OCI-LY7 (cell line): Measurements from ENCODE around the gene MYBPHL. TPM values are rescaled to one million over a fixed set of nuclear protein-coding genes. Genes with fewer than 3 reads are reported as not detected.

ENCODE experiments used
- BruUV-seq: library from RNA; stranded (reverse); fragments of 400-500 nt; replicated peaks from 2 replicates; lab custom pipeline; 2021; lab: Mats Ljungman, UMichigan
- CTCF ChIA-PET: fragments of 300-600 bp; sonication (Branson Sonifier 250); formaldehyde crosslinking; loops from one replicate; lab custom pipeline; 2022; ENCODE audit warnings: antibody characterized with exemption; ENCODE audit not compliant: unreplicated experiment; lab: Charles Lee
- POLR2A ChIA-PET: fragments of 300-600 bp; sonication (Branson Sonifier 250); formaldehyde crosslinking; loops from one replicate; lab custom pipeline; 2022; ENCODE audit warnings: antibody characterized with exemption; lab: Charles Lee
- DNase-seq: peaks from one replicate; pipeline ENCODE4 v3.0.0-alpha.2; 2015; ENCODE audit warnings: low spot score
- H2AFZ ChIP-seq: fragments of 200-600 bp; sonication (generic), shearing (Covaris generic); 2 replicates; pipeline ENCODE4 v1.6.1; 2014; ENCODE audit warnings: mild to moderate bottlenecking, antibody characterized with exemption, low read length, moderate library complexity
- H3K27ac ChIP-seq: fragments of 200-600 bp; sonication (generic); 2 replicates; pipeline ENCODE4 v1.5.1; 2014; ENCODE audit warnings: mixed run types, low read depth, mild to moderate bottlenecking, moderate library complexity, low read length, inconsistent platforms; ENCODE audit not compliant: poor library complexity, severe bottlenecking
- H3K36me3 ChIP-seq: fragments of 200-600 bp; sonication (generic); 2 replicates; pipeline ENCODE4 v1.6.1; 2014; ENCODE audit warnings: mild to moderate bottlenecking, antibody characterized with exemption, low read length, moderate library complexity, mixed read lengths; ENCODE audit not compliant: insufficient read depth
- H3K4me1 ChIP-seq: fragments of 200-600 bp; sonication (generic); 2 replicates; pipeline ENCODE4 v1.5.1; 2014; ENCODE audit warnings: mild to moderate bottlenecking, low read length; ENCODE audit not compliant: insufficient read depth, poor library complexity, severe bottlenecking
- H3K4me2 ChIP-seq: fragments of 200-600 bp; sonication (generic); 2 replicates; pipeline ENCODE4 v1.6.1; 2014; ENCODE audit warnings: mild to moderate bottlenecking, low read length
- H3K4me3 ChIP-seq: fragments of 200-600 bp; sonication (generic); 2 replicates; pipeline ENCODE4 v1.5.1; 2014; ENCODE audit warnings: mild to moderate bottlenecking, low read depth, low read length; ENCODE audit not compliant: poor library complexity, severe bottlenecking
- H3K79me2 ChIP-seq: fragments of 200-600 bp; sonication (generic); 2 replicates; pipeline ENCODE4 v1.6.1; 2016; ENCODE audit warnings: low read depth, mild to moderate bottlenecking, low read length, moderate library complexity, mixed read lengths; ENCODE audit not compliant: insufficient read depth
- H3K9me2 ChIP-seq: fragments of 200-600 bp; sonication (generic); 2 replicates; pipeline ENCODE4 v1.6.1; 2016; ENCODE audit warnings: mild to moderate bottlenecking, low read length, mixed read lengths; ENCODE audit not compliant: insufficient read depth
- H3K9me3 ChIP-seq: fragments of 200-600 bp; sonication (generic); 2 replicates; pipeline ENCODE4 v1.6.1; 2014; ENCODE audit warnings: mild to moderate bottlenecking, mixed run types, low read length, mixed read lengths
- H4K20me1 ChIP-seq: fragments of 200-600 bp; sonication (generic); 2 replicates; pipeline ENCODE4 v1.6.1; 2014; ENCODE audit warnings: mild to moderate bottlenecking, antibody characterized with exemption, low read length, moderate library complexity, mixed read lengths; ENCODE audit not compliant: insufficient read depth
- CTCF ChIP-seq: fragments of 200-600 bp; sonication (generic); conservative IDR thresholded peaks from 2 replicates; pipeline ENCODE4 v1.5.1; 2014; ENCODE audit warnings: mild to moderate bottlenecking, antibody characterized with exemption, low read length, moderate library complexity, mixed read lengths
- EZH2phosphoT487 ChIP-seq: fragments of 200-600 bp; sonication (generic); IDR thresholded peaks from 2 replicates; pipeline ENCODE4 v1.6.1; 2018; ENCODE audit warnings: low read depth, borderline replicate concordance, mild to moderate bottlenecking, mixed run types, antibody characterized with exemption, low read length, moderate library complexity, mixed read lengths
- intact Hi-C: fragments of 100-400 bp; cut with micrococcal nuclease; formaldehyde crosslinking; loops from one replicate; pipeline ENCODE4 v1.10.0; 2022; ENCODE audit not compliant: unreplicated experiment
- total RNA-seq, 2 experiments: library from RNA; depleted of rRNA in 1 of 2; stranded (reverse); fragments of >200 nt in 1 of 2; shearing (Covaris generic) in 1 of 2; gene quantifications; 2 replicates each; pipeline ENCODE4 v1.2.3, GENCODE V29; 2014 to 2022

The MYBPHL gene
- total RNA-seq, 2 experiments from 2014 or later, result 0.16 TPM; not detected in 1

DNA sequence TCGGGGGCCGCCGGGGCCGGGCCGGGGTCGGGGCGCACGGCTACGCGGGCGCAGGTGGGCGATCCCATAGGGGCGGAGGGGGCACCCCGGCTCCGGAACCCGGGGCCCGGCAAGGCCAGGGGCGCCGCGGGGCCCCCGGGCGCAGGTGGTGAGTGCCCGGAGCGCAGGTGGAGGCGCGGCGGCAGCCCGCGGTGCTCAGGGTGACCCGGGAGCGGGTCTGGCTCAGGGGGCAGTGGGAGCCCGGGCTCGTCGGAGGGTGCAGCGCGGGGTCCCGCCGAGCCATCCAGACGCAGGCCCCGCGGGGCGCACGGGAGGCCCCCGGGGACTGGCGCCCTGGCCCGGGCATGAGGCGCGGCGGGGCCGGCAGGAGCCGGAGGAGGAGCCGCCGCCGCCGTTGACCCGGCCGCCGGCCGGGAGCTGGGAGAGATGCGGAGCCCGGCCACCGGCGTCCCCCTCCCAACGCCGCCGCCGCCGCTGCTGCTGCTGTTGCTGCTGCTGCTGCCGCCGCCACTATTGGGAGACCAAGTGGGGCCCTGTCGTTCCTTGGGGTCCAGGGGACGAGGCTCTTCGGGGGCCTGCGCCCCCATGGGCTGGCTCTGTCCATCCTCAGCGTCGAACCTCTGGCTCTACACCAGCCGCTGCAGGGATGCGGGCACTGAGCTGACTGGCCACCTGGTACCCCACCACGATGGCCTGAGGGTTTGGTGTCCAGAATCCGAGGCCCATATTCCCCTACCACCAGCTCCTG lies 57.0 kb downstream of the MYBPHL start:
- Histone ChIP-seq H3K27ac (no peak overlapping the region), H4K20me1 (no peaks in the 10 kb centered on the region), H3K9me2 (no peaks in the 10 kb centered on the region), H3K4me2 (peak overlapping the region; percentile 65), H3K4me3 (peak overlapping the region; percentile 72), H3K4me1 (peaks cover 29% of the 10 kb centered on the region), H2AFZ (no peak overlapping the region), H3K9me3 (no peaks in the 10 kb centered on the region), H3K79me2 (no peaks in the 10 kb centered on the region), H3K36me3 (no peaks in the 10 kb centered on the region)
- CTCF ChIA-PET, result interaction anchor here (0.5 kb wide), 1 partner anchor 234 kb away, joined by 6 read pairs; no protein-coding TSS in a partner anchor
- TF ChIP-seq EZH2phosphoT487, result no peak
- TF ChIP-seq CTCF, result no peak
- BruUV-seq, result no TSS peak
- intact Hi-C loops, result loop anchor here (1.0 kb wide), 2 partner anchors 9 to 234 kb away; no protein-coding TSS in a partner anchor
- no peak for DNase-seq
- POLR2A ChIA-PET, result interaction anchor here (0.9 kb wide), 1 partner anchor 33 kb away, joined by 3 read pairs; the partner anchor contains the start of gene PSRC1

DNA sequence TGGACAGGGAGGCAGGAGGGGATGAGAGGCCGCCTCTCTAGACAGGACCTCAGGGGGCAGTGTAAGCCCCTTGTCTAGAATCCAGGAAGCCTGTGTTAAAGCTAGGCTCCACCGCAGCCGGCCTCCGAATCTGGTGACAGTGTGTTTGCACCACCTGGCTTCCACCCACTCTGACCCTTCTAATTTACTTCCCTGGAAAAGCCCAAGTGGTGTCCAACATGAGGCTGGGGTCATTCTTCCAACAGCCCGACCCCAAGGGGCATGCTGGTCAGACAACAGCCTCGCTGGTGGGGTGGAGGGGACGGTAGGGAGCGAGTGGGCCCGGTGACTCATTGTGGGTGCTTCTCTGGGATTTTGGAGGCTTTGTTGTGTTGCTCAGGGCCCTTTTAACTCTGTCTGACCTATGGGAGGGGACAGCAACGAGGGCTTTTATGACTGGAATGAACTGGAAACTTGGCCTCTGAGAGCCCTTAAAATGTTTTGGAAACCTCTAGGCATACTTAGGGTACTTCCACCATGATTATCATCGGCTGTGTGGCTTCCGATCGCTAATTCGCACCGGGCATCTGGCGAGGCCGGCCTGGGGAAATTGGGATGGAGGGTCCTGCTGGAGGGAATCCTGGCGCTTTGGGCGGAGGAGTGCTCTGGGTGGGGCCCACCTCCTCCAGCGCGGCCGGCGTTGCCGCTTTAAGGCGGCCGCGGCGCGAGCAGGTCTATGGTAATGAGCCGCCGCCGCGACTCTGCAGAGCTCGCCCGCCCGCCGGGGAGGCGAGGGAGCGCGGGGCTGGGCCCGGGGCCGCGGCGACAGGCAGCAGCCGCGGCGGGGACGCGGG lies 57.8 kb downstream of the MYBPHL start, which contains the start of gene CELSR2:
Gene CELSR2 (plus strand): TSS at position 743 of the 833 bp plus-strand sequence. CDS start 541 bp downstream, outside the sequence.
- CTCF ChIA-PET, result no interaction called here
- no peaks in the 10 kb centered on the region for H4K20me1 ChIP-seq
- no peaks in the 10 kb centered on the region for H3K36me3 ChIP-seq
- intact Hi-C loops, result loop anchor here (1.0 kb wide), 2 partner anchors 8 to 235 kb away; no protein-coding TSS in a partner anchor
- H3K4me3 ChIP-seq, result peak within 1 kb of the TSS; percentile 72
- H3K4me2 ChIP-seq, result peak within 1 kb of the TSS; percentile 65
- BruUV-seq, result no TSS peak
- H3K9me2 ChIP-seq, result no peaks in the 10 kb centered on the region
- DNase-seq, result peak; percentile 88
- POLR2A ChIA-PET, result no interaction called here
- no peak for TF ChIP-seq CTCF
- no peak for TF ChIP-seq EZH2phosphoT487
- H3K9me3 ChIP-seq, result no peaks in the 10 kb centered on the region
- no peaks in the 10 kb centered on the region for H3K79me2 ChIP-seq
- peaks cover 21% of the 10 kb centered on the region for H3K4me1 ChIP-seq
- no peak within 1 kb of the TSS for H3K27ac ChIP-seq
- H2AFZ ChIP-seq, result peak within 1 kb of the TSS; percentile 71; the same call in 1 of the 2 replicates
